Naive B cell (primary cell): ENCODE data around the gene TMEM79. TPM values are rescaled to one million over a fixed set of nuclear protein-coding genes. Genes with fewer than 3 reads are reported as not detected.
A peak's percentile ranks its signal among the peaks of the same experiment; 100 is the strongest.

Experiments used
- ATAC-seq, 2 donors: fragments of 150-1000 bp; cut with Tn5 transposase; 2 replicates each; pipeline ENCODE4 v1.10.0; 2021; ENCODE audit warnings: low read depth in 2 of 2, mild to moderate bottlenecking in 2 of 2, moderate library complexity in 2 of 2
- DNase-seq: peaks from one replicate; pipeline ENCODE4 v3.0.0; 2022
- H3K27ac Mint-ChIP-seq, 6 donors: one replicate each; pipeline ENCODE4 v1.8.0; 2020 to 2022; ENCODE audit warnings: mild to moderate bottlenecking in 6 of 6, mixed read lengths in 6 of 6, moderate library complexity in 5 of 6, inconsistent platforms in 2 of 6
- H3K27me3 Mint-ChIP-seq, 3 donors: one replicate each; pipeline ENCODE4 v1.8.0; 2021 to 2022; ENCODE audit warnings: mixed read lengths in 3 of 3, mild to moderate bottlenecking in 1 of 3
- H3K36me3 Mint-ChIP-seq, 2 donors: one replicate each; pipeline ENCODE4 v1.8.0; 2020 to 2022; ENCODE audit warnings: mixed read lengths in 2 of 2, inconsistent platforms in 1 of 2, mild to moderate bottlenecking in 1 of 2
- H3K4me1 Mint-ChIP-seq, 3 donors: one replicate each; pipeline ENCODE4 v1.8.0; 2020 to 2022; ENCODE audit warnings: mixed read lengths in 3 of 3, inconsistent platforms in 1 of 3, mild to moderate bottlenecking in 1 of 3, moderate library complexity in 1 of 3
- H3K4me3 Mint-ChIP-seq, 8 donors: one replicate each; pipeline ENCODE4 v1.8.0; 2020 to 2022; ENCODE audit warnings: mild to moderate bottlenecking in 8 of 8, mixed read lengths in 8 of 8, moderate library complexity in 8 of 8, inconsistent platforms in 2 of 8
- H3K9me3 Mint-ChIP-seq, 7 donors: one replicate each; pipeline ENCODE4 v1.8.0; 2020 to 2022; ENCODE audit warnings: mixed read lengths in 7 of 7, mild to moderate bottlenecking in 5 of 7, inconsistent platforms in 2 of 7, moderate library complexity in 1 of 7
- polyA plus RNA-seq, 6 donors: library from polyadenylated mRNA; unstranded; fragments of 300-500 nt; fragmentation: Illumina TruSeq; gene quantifications; one replicate each; pipeline ENCODE4 v1.2.3, GENCODE V29; 2021; ENCODE audit warnings: low read depth in 6 of 6

Gene TMEM79
- polyA plus RNA-seq, 6 donors from 2014 or later = 6.9 to 13.0 (median 9.5) TPM

- Mint-ChIP-seq H3K27ac (no peak overlapping the region), H3K36me3 (peaks cover 0 to 16% of the 10 kb centered on the region in 2 donors), H3K4me1 (peaks cover 13 to 20% (median 16%) of the 10 kb centered on the region in 3 donors), H3K4me3 (no peak overlapping the region), H3K9me3 (no peaks in the 10 kb centered on the region), H3K27me3 (peaks cover 0 to 23% (median 10%) of the 10 kb centered on the region in 3 donors)
- ATAC-seq (peak in 1 of 2 donors; percentile 26), DNase-seq (no peak)
Observed at GRCh38 chr1:156248323-156248683, 35.8 kb upstream of the TMEM79 start.

- peaks cover 0 to 11% (median 8%) of the 10 kb centered on the region in 3 donors for H3K27me3 Mint-ChIP-seq
- peaks cover 10 to 18% (median 12%) of the 10 kb centered on the region in 3 donors for H3K4me1 Mint-ChIP-seq
- H3K27ac Mint-ChIP-seq = peak overlapping the region in 2 of 6 donors; percentile 39 to 41
- no peak for ATAC-seq
- H3K36me3 Mint-ChIP-seq = peaks cover 5 to 27% of the 10 kb centered on the region in 2 donors
- no peak for DNase-seq
- H3K9me3 Mint-ChIP-seq = no peaks in the 10 kb centered on the region
- H3K4me3 Mint-ChIP-seq = peak overlapping the region in 1 of 8 donors; percentile 61
Observed at GRCh38 chr1:156249593-156249992, 34.5 kb upstream of the TMEM79 start.

GRCh38 chr1:156251527-156251926 is 32.6 kb upstream of the TMEM79 start:
- no peak for ATAC-seq
- H3K36me3 Mint-ChIP-seq = peaks cover 5 to 27% of the 10 kb centered on the region in 2 donors
- H3K27ac Mint-ChIP-seq = no peak overlapping the region
- no peaks in the 10 kb centered on the region for H3K9me3 Mint-ChIP-seq
- DNase-seq = no peak
- H3K4me1 Mint-ChIP-seq = no peaks in the 10 kb centered on the region
- no peak overlapping the region for H3K4me3 Mint-ChIP-seq
- H3K27me3 Mint-ChIP-seq = no peaks in the 10 kb centered on the region

- Mint-ChIP-seq H3K9me3 (no peaks in the 10 kb centered on the region), H3K4me3 (no peak overlapping the region), H3K27me3 (no peaks in the 10 kb centered on the region), H3K4me1 (no peaks in the 10 kb centered on the region), H3K27ac (no peak overlapping the region), H3K36me3 (peaks cover 5 to 34% of the 10 kb centered on the region in 2 donors)
- no peak for DNase-seq
- no peak for ATAC-seq
Observed at GRCh38 chr1:156253634-156254033, 30.5 kb upstream of the TMEM79 start.

- no peaks in the 10 kb centered on the region for H3K27me3 Mint-ChIP-seq
- H3K4me1 Mint-ChIP-seq = peaks cover 0 to 2% (median 0%) of the 10 kb centered on the region in 3 donors
- H3K36me3 Mint-ChIP-seq = peaks cover 20 to 45% of the 10 kb centered on the region in 2 donors
- no peak for ATAC-seq
- H3K9me3 Mint-ChIP-seq = no peaks in the 10 kb centered on the region
- DNase-seq = no peak
- no peak overlapping the region for H3K4me3 Mint-ChIP-seq
- peak overlapping the region in 2 of 6 donors; percentile 34 to 64 for H3K27ac Mint-ChIP-seq
Observed at GRCh38 chr1:156257711-156258110, 26.4 kb upstream of the TMEM79 start.

- H3K9me3 Mint-ChIP-seq = no peaks in the 10 kb centered on the region
- no peak overlapping the region for H3K4me3 Mint-ChIP-seq
- ATAC-seq = no peak
- H3K27me3 Mint-ChIP-seq = no peaks in the 10 kb centered on the region
- H3K27ac Mint-ChIP-seq = no peak overlapping the region
- peaks cover 19 to 45% of the 10 kb centered on the region in 2 donors for H3K36me3 Mint-ChIP-seq
- peaks cover 0 to 2% (median 0%) of the 10 kb centered on the region in 3 donors for H3K4me1 Mint-ChIP-seq
- no peak for DNase-seq
Observed at GRCh38 chr1:156258859-156259258, 25.3 kb upstream of the TMEM79 start.

- H3K27ac Mint-ChIP-seq = no peak overlapping the region
- no peaks in the 10 kb centered on the region for H3K27me3 Mint-ChIP-seq
- H3K36me3 Mint-ChIP-seq = peaks cover 20 to 47% of the 10 kb centered on the region in 2 donors
- ATAC-seq = no peak
- no peak overlapping the region for H3K4me3 Mint-ChIP-seq
- H3K4me1 Mint-ChIP-seq = peaks cover 0 to 2% (median 0%) of the 10 kb centered on the region in 3 donors
- H3K9me3 Mint-ChIP-seq = no peaks in the 10 kb centered on the region
- DNase-seq = no peak
Observed at GRCh38 chr1:156259805-156260204, 24.3 kb upstream of the TMEM79 start.

- ATAC-seq (no peak), DNase-seq (no peak)
- Mint-ChIP-seq H3K4me1 (peaks cover 0 to 2% (median 0%) of the 10 kb centered on the region in 3 donors), H3K4me3 (no peak overlapping the region), H3K27me3 (no peaks in the 10 kb centered on the region), H3K27ac (no peak overlapping the region), H3K9me3 (no peaks in the 10 kb centered on the region), H3K36me3 (peaks cover 25 to 56% of the 10 kb centered on the region in 2 donors)
Observed at GRCh38 chr1:156260896-156261295, 23.2 kb upstream of the TMEM79 start.

GRCh38 chr1:156262461-156263287 is 21.5 kb upstream of the TMEM79 start:
- H3K27ac Mint-ChIP-seq = peak overlapping the region in 1 of 6 donors; percentile 61
- ATAC-seq (no peak), DNase-seq (no peak)
- peaks cover 0 to 8% (median 2%) of the 10 kb centered on the region in 3 donors for H3K4me1 Mint-ChIP-seq
- no peaks in the 10 kb centered on the region for H3K9me3 Mint-ChIP-seq
- H3K27me3 Mint-ChIP-seq = no peaks in the 10 kb centered on the region
- H3K36me3 Mint-ChIP-seq = peaks cover 42 to 74% of the 10 kb centered on the region in 2 donors
- H3K4me3 Mint-ChIP-seq = no peak overlapping the region

- ATAC-seq = no peak
- no peak overlapping the region for H3K27ac Mint-ChIP-seq
- H3K4me3 Mint-ChIP-seq = no peak overlapping the region
- DNase-seq = no peak
- peaks cover 43 to 69% of the 10 kb centered on the region in 2 donors for H3K36me3 Mint-ChIP-seq
- peaks cover 0 to 8% (median 2%) of the 10 kb centered on the region in 3 donors for H3K4me1 Mint-ChIP-seq
- no peaks in the 10 kb centered on the region for H3K27me3 Mint-ChIP-seq
- no peaks in the 10 kb centered on the region for H3K9me3 Mint-ChIP-seq
Observed at GRCh38 chr1:156263288-156263655, 20.9 kb upstream of the TMEM79 start.

- no peak overlapping the region for H3K27ac Mint-ChIP-seq
- ATAC-seq = no peak
- H3K4me3 Mint-ChIP-seq = no peak overlapping the region
- peaks cover 0 to 8% (median 0%) of the 10 kb centered on the region in 3 donors for H3K4me1 Mint-ChIP-seq
- no peak for DNase-seq
- peaks cover 29 to 53% of the 10 kb centered on the region in 2 donors for H3K36me3 Mint-ChIP-seq
- H3K9me3 Mint-ChIP-seq = no peaks in the 10 kb centered on the region
- H3K27me3 Mint-ChIP-seq = no peaks in the 10 kb centered on the region
Observed at GRCh38 chr1:156266051-156266450, 18.1 kb upstream of the TMEM79 start.

GRCh38 chr1:156268336-156268735 is 15.8 kb upstream of the TMEM79 start:
- H3K36me3 Mint-ChIP-seq = peaks cover 37 to 49% of the 10 kb centered on the region in 2 donors
- no peak overlapping the region for H3K27ac Mint-ChIP-seq
- peaks cover 0 to 8% (median 0%) of the 10 kb centered on the region in 3 donors for H3K4me1 Mint-ChIP-seq
- no peak overlapping the region for H3K4me3 Mint-ChIP-seq
- ATAC-seq (no peak), DNase-seq (no peak)
- H3K9me3 Mint-ChIP-seq = no peaks in the 10 kb centered on the region
- no peaks in the 10 kb centered on the region for H3K27me3 Mint-ChIP-seq

- Mint-ChIP-seq H3K27ac (no peak overlapping the region), H3K4me1 (peaks cover 0 to 8% (median 0%) of the 10 kb centered on the region in 3 donors), H3K9me3 (no peaks in the 10 kb centered on the region), H3K27me3 (no peaks in the 10 kb centered on the region), H3K4me3 (no peak overlapping the region), H3K36me3 (peaks cover 34 to 53% of the 10 kb centered on the region in 2 donors)
- ATAC-seq = no peak
- no peak for DNase-seq
Observed at GRCh38 chr1:156270314-156270713, 13.8 kb upstream of the TMEM79 start.

- Mint-ChIP-seq H3K4me3 (peak overlapping the region in 1 of 8 donors; percentile 51), H3K27me3 (no peaks in the 10 kb centered on the region), H3K4me1 (peaks cover 13 to 21% (median 17%) of the 10 kb centered on the region in 3 donors), H3K9me3 (no peaks in the 10 kb centered on the region), H3K27ac (no peak overlapping the region), H3K36me3 (peaks cover 14 to 48% of the 10 kb centered on the region in 2 donors)
- no peak for ATAC-seq
- no peak for DNase-seq
Observed at GRCh38 chr1:156276532-156276931, 7.6 kb upstream of the TMEM79 start.
